Cardiac fibroblast (primary cell): ENCODE measurements around the gene DESI1.
A peak's percentile ranks its signal among the peaks of the same experiment; 100 is the strongest.
"Not testable (repeated sequence)": the region's sequence is repeated elsewhere in the genome, so short reads cannot be mapped to it uniquely, and the experiment has no call there.

Experiments used
- DNase-seq, 2 donors: peaks; one replicate each; pipeline versions ENCODE4 v3.0.0 to v3.0.0-alpha.2; 2010; ENCODE audit warnings: low read depth in 2 of 2
- H3K4me3 ChIP-seq, 2 donors: replicated peaks in 1 of 2; 1 replicate in 1 of 2; 2 replicates in 1 of 2; pipeline ENCODE4 v1.5.1; 2011; ENCODE audit warnings: low read depth in 2 of 2, low read length in 2 of 2, mild to moderate bottlenecking in 2 of 2, moderate library complexity in 1 of 2
- TF ChIP-seq, protein P1 (sequence below): IDR thresholded peaks from one replicate; pipeline ENCODE4 v1.5.1; 2011; ENCODE audit warnings: low read depth, mild to moderate bottlenecking, low read length, inconsistent platforms

DESI1 gene

GRCh38 chr22:41561788-41562187 is 59.1 kb downstream of the DESI1 start:
- no peak for DNase-seq
- H3K4me3 ChIP-seq, result peak overlapping the region in 1 of 2 donors; percentile 41
- TF ChIP-seq, protein P1, sequence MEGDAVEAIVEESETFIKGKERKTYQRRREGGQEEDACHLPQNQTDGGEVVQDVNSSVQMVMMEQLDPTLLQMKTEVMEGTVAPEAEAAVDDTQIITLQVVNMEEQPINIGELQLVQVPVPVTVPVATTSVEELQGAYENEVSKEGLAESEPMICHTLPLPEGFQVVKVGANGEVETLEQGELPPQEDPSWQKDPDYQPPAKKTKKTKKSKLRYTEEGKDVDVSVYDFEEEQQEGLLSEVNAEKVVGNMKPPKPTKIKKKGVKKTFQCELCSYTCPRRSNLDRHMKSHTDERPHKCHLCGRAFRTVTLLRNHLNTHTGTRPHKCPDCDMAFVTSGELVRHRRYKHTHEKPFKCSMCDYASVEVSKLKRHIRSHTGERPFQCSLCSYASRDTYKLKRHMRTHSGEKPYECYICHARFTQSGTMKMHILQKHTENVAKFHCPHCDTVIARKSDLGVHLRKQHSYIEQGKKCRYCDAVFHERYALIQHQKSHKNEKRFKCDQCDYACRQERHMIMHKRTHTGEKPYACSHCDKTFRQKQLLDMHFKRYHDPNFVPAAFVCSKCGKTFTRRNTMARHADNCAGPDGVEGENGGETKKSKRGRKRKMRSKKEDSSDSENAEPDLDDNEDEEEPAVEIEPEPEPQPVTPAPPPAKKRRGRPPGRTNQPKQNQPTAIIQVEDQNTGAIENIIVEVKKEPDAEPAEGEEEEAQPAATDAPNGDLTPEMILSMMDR, result no peak

DNA sequence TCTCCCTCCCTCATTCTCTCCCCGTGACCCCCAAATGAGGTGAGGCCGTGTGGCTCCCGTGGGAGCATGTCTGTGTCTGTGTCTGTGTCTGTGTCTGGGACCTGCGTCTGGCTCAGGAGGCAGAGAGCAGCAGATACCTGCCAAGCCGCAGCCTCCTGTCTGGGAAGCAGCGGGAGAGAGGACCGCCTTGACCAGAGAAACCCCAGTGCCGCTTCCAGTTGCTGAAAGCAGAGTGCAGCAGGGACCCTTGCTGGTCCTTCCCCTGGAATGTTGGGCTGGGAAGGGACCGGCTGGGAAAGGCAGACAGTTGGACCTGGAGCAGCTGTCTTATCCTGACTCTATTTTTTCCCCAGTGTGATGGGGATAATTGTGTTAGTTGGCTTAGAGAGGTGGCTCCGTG is 59.5 kb downstream of the DESI1 start:
- no peak for DNase-seq
- TF ChIP-seq, protein P1, result no peak
- peak overlapping the region in 1 of 2 donors; percentile 41 for H3K4me3 ChIP-seq

GRCh38 chr22:41560095-41560471 is 60.8 kb downstream of the DESI1 start:
- no peak for DNase-seq
- TF ChIP-seq, protein P1, result no peak
- H3K4me3 ChIP-seq, result no peak overlapping the region

DNA sequence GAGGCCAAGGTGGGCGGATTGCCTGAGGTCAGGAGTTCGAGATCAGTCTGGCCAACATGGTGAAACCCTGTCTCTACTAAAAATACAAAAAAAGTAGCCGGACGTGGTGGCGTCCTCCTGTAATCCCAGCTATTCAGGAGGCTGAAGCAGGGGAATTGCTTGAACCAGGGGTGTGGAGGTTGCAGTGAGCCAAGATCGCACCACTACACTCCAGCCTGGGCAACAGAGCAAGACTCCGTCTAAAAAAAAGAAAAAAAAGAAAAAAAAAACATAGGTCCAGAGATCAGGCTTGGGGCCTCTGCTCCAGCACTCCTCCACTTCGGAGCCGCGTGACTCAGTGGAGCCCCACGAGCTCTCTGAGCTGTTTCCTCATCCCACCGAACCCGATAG is 62.6 kb downstream of the DESI1 start:
- H3K4me3 ChIP-seq, DNase-seq: not testable (repeated sequence)

- H3K4me3 ChIP-seq, result no peak overlapping the region
- peak; percentile 85 to 96 for DNase-seq
- TF ChIP-seq, protein P1, result no peak
Measured at GRCh38 chr22:41557401-41558240, 63.2 kb downstream of the DESI1 start.

GRCh38 chr22:41556561-41556960 is 64.3 kb downstream of the DESI1 start:
- no peak for DNase-seq
- no peak overlapping the region for H3K4me3 ChIP-seq
- TF ChIP-seq, protein P1, result no peak

GRCh38 chr22:41555325-41555982 is 65.4 kb downstream of the DESI1 start:
- TF ChIP-seq, protein P1, result no peak
- peak in 1 of 2 donors; percentile 38 for DNase-seq
- H3K4me3 ChIP-seq, result no peak overlapping the region
